Measurements from ENCODE around the gene RBP3.

RBP3 gene

GRCh38 chr10:47359626-47360418 lies 11.7 kb downstream of the RBP3 start:
- no peak for DNase-seq

DNA sequence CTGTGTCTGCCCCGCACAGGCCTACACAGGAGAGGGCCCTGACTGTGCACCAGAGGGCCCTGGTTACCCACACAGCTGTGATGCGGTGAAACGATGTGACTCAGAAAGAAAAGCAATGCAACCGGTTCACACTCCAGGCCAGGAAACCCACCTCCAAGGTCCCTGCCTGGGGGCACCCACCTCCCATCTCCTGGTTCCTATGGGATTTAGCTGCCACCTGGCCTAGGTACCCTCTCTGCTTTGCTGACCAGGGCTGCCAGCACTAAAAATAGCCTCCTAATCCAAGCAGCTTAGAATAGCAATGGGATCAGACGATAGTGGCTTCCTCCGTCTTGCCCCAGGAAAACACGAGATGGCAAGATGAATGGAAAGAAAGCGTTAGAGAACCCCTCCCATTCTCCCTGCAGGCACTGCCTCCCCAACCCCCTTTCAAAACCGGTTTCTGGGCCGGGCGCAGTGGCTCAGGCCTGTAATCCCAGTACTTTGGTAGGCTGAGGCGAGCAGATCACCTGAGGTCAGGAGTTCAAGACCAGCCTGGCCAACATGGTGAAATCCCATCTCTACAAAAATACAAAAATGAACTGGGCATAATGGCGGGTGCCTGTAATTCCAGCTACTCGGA lies 12.4 kb downstream of the RBP3 start:
- DNase-seq, result no peak

GRCh38 chr10:47361293-47361692 lies 13.1 kb downstream of the RBP3 start:
- DNase-seq, result no peak

DNA sequence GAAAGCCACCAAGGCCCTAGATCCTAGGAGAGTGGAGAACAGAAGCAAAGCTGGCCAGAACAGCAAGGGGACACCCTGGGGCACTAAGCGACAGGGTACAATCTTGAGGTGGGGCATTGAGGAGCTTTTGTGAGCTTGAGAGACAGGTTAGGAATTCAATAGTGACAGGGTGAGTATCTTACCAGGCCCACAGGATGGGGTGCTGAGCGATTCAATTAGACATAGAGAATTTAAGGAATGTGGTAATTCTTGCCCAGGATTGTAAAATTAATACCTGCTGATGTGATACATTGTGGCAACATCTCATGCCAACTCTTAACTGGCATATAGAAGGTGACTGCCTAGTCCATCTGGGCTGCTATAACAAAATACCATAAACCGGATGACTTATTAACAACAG lies 14.0 kb downstream of the RBP3 start:
- no peak for DNase-seq

GRCh38 chr10:47363781-47364180 lies 15.6 kb downstream of the RBP3 start:
- DNase-seq, result no peak

DNA sequence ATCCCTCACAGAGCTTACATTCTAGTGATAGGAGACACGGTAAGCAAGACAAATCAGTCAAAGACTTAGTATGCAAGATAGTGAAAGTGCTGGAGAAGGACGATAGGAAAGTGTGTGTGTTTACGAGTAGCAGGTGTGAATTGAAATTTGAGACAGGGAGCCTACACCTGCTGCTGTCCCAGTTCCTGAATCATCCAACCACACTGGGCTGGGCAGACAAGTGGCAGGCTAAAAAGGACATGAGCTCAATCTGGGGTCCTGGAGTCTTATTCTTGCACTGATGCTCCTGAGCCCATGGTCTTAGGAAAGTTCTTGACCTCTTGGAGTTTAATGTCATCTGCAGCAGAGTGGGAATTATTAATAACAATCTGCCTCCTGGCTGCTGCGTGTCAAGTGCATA lies 16.2 kb downstream of the RBP3 start:
- DNase-seq, result no peak

GRCh38 chr10:47364911-47365310 lies 16.7 kb downstream of the RBP3 start:
- DNase-seq, result no peak

- no peak for DNase-seq
These were observed 17.4 kb downstream of the RBP3 start for GRCh38 chr10:47365431-47366180.

- no peak for DNase-seq
These were observed 18.0 kb downstream of the RBP3 start for GRCh38 chr10:47366181-47366631.

DNA sequence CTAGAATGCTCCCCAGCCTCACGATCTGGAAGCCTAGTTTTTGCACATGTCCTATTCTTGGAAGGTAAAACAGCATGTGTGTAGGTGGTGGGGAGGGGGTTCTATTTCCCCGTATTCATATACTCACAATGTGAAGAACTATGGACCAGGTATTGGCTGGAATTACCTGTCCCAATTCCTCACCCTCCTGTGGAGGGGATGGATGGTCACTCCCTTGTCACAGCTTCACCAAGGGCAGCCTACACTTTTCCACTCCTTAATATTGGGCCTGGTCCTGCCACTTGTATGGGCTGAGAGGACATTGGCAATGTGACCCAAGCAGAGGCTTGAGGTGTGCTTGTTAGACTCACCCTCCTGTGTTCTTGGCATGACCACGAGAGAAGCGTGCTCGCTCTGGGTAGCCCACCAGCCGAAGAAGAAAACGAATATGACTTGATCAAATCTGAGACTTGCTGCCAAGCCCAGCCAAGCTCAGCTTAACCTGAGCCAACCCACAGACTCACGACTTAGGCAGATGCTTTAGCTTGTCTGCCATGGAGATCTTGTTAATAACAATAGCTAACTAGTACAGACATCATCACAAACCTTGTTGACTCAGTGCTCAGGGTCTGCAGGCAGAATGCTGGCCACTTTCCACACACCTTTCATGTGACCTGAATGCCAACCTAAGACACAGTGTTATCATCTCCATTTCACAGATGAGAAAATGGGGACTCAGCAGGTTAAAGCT lies 18.7 kb downstream of the RBP3 start:
- DNase-seq, result no peak

GRCh38 chr10:47367646-47368045 lies 19.5 kb downstream of the RBP3 start:
- DNase-seq, result no peak

GRCh38 chr10:47368431-47369180 lies 20.4 kb downstream of the RBP3 start:
- DNase-seq, result no peak

DNA sequence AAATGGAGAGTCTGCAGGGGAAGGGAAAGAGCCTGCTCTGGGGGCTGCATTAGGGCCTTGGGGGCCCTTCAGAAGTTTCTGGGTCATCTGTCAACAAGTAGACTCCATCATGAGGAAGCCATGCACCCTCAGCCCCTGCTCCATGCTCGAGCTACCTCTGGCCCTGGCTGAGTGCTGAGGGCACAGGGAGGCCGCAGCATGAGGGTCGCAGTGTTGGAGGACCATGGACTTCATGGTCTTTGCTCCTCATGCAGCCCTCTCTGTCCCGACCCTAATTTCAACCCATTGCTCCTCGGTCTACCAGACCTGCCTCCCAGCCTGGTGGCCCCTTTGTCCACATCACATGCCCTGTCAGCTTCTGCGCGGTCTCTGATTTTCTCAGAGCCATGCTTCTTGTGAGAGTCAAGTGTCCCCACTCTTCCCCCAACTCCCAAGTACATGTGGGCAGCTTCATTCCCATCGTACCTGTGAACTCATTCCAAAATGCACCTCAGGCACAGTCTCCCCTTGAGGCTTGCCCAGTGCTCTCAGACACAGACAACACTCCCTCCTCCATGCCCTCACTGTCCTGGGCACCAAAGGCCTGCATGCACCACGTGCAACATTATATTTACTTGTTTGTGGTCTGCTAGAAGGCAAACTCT lies 21.2 kb downstream of the RBP3 start:
- no peak for DNase-seq

DNA sequence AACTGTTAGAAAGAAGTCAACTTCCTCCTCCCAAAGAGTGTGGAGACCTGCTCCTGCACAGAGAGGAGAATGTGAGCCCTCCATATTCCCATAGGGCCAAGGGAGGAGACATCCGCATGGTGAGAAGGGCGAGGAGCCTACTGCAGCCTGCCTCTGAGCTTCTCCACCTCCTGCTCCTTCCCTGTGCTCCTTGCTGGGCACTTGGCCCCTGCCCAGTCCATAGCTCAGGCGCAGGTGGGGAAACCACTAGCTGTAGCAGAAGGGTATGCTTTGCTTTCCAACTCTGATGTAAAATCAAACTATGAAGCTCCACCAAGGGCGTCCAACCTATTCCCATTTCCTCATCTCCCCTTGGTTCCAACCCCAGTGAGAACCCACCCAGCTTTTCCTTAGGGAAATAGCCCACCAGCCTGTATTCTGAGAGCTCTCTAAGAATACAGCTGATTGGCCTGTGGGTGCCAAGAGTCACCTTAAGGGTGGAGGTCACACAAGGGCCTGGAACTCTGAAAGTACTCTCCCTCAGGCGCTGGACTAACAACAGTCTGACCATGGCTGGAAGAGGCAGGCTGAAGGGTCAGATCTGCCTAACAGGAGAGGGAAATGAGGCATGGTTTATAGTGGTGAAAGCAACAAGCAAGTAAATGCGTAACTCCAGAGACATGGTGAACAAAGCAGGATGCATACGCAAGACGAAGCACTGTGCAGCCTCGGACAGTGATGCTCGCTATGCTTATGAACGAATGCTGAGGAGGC lies 22.0 kb downstream of the RBP3 start:
- DNase-seq, result no peak

- no peak for DNase-seq
These were observed 22.7 kb downstream of the RBP3 start for GRCh38 chr10:47370878-47371277.

DNA sequence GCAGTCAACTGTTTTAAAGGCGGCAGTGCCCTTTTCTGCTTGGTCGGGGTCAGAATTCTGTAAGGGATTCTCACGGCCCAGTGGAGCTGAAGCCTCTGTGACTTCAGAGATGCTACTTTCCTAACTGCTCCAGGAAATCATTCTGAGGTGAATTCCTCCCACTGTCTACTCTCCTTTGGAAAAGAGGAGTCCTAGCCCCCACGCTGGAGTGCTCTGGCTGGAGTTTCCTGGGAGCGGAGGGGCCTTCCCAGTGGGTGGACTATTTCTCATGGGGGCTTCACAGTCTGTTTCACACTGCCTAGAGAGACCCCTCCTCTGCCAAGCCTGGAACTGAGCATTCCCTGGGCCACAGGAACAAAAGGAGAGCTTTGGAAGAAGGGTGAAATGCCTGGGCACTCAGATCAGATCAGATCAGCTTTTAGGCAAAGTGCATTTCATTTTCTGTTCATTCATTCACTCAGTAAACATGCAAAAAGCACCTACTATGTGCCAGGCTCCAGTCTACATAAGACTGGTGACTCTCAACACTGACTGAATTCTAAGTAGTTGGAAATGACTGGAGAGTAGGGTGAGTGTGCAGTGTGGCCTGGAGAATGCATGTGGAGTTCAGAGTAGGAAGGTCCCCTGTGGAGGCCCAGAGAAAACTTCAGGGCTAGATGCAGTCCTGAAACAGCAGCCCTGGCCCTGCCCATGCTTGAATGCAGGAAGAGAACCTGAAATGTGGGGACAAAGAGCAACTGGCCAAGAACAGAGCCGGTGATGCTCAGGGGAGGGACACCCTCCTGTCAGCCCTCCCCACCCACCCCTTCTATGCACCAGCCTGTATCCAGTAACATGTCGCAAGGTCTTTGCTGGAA lies 23.7 kb downstream of the RBP3 start:
- DNase-seq, result no peak

GRCh38 chr10:47372726-47373125 lies 24.6 kb downstream of the RBP3 start:
- no peak for DNase-seq

- peak; percentile 73 for DNase-seq
These were observed 26.7 kb downstream of the RBP3 start for GRCh38 chr10:47374611-47375536.
